ENCODE results near the gene NCKAP5.

DNA sequence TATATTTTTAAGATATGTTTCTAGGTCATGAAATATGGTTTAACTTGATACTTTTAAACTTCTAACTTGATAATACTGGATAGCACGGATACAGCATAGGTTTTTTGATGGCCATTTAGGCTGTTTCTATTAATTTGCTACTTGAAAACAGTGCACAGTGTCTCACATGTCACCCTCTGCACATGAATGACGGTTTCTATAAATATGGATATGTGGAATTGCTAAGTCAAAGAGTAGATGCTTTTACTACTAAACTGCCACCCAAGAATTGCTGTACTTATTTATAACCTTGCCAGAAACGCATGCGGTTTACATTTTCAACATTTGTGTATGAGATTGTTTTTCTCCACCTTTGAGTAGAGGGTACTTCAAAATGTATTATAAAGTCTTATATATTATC, 723.7 kb downstream of the NCKAP5 start:
- no peak for TF ChIP-seq FOXK2 (IDR thresholded peaks at IDR 0.05)
- no peak for TF ChIP-seq SUZ12 (IDR thresholded peaks at IDR 0.05)
- no peak for TF ChIP-seq ELF4 (IDR thresholded peaks at IDR 0.05)

All from HEK293T (cell line).